SK-N-SH (cell line): Measurements from ENCODE around the gene FABP3. TPM values are rescaled to one million over a fixed set of nuclear protein-coding genes. Genes with fewer than 3 reads are reported as not detected.

Experiments
- CTCF ChIA-PET: fragments of 300-600, 350-600 bp; formaldehyde crosslinking; extraction: SDS; loops from one replicate; lab custom pipeline; 2021; lab: Yijun Ruan, JAX
- POLR2A ChIA-PET: fragments of 350-600 bp; sonication (Branson Sonifier 250); formaldehyde crosslinking; extraction: SDS; loops from one replicate; lab custom pipeline; 2020; ENCODE audit warnings: antibody characterized with exemption, inconsistent platforms; lab: Yijun Ruan, JAX
- DNase-seq: peaks from one replicate; pipeline ENCODE4 v3.0.0; 2012
- H2AFZ ChIP-seq: fragments of 200-600 bp; sonication (generic); 2 replicates; pipeline ENCODE4 v1.8.1; 2016; ENCODE audit warnings: antibody characterized with exemption, mild to moderate bottlenecking, low read depth
- H3F3A ChIP-seq: fragments of 200-600 bp; sonication (generic); replicated peaks from 2 replicates; pipeline ENCODE3; 2016; ENCODE audit warnings: antibody characterized with exemption, mild to moderate bottlenecking; ENCODE audit not compliant: insufficient read depth
- H3K27ac ChIP-seq, 2 experiments: fragments of 200-500 bp in 1 of 2; fragments of 200-600 bp in 1 of 2; sonication (Bioruptor generic) in 1 of 2; sonication (generic), shearing (Covaris generic) in 1 of 2; 2 replicates each; pipeline versions ENCODE4 v1.5.1 to v1.6.1; 2014 to 2016; ENCODE audit warnings: low read depth in 2 of 2, inconsistent platforms in 1 of 2, low read length in 1 of 2, mild to moderate bottlenecking in 1 of 2, mixed read lengths in 1 of 2
- H3K27me3 ChIP-seq: fragments of 200-600 bp; sonication (generic), shearing (Covaris generic); 2 replicates; pipeline ENCODE4 v1.6.1; 2016; ENCODE audit warnings: mixed run types; ENCODE audit not compliant: insufficient read depth
- H3K36me3 ChIP-seq, 2 experiments: fragments of 200-500 bp in 1 of 2; fragments of 200-600 bp in 1 of 2; sonication (Bioruptor generic) in 1 of 2; sonication (generic) in 1 of 2; replicated peaks in 1 of 2; 2 replicates each; pipeline versions ENCODE3 to v1.5.1; 2014 to 2016; ENCODE audit warnings: low read length in 1 of 2, mild to moderate bottlenecking in 1 of 2; ENCODE audit not compliant: insufficient read depth in 2 of 2, control insufficient read depth in 1 of 2
- H3K4me1 ChIP-seq, 2 experiments: fragments of 200-500 bp in 1 of 2; fragments of 200-600 bp in 1 of 2; sonication (Bioruptor generic) in 1 of 2; sonication (generic), shearing (Covaris generic) in 1 of 2; 2 replicates each; pipeline versions ENCODE4 v1.5.1 to v1.6.1; 2014 to 2016; ENCODE audit warnings: low read depth in 1 of 2, low read length in 1 of 2, mixed run types in 1 of 2; ENCODE audit not compliant: insufficient read depth in 2 of 2, control insufficient read depth in 1 of 2
- H3K4me2 ChIP-seq: fragments of 200-600 bp; sonication (generic), shearing (Covaris generic); 2 replicates; pipeline ENCODE4 v1.6.1; 2017; ENCODE audit warnings: mixed run types
- H3K4me3 ChIP-seq, 2 experiments: fragments of 200-500 bp in 1 of 2; fragments of 200-600 bp in 1 of 2; sonication (Bioruptor generic) in 1 of 2; sonication (generic), shearing (Covaris generic) in 1 of 2; 2 replicates each; pipeline versions ENCODE4 v1.5.1 to v1.8.1; 2014 to 2016; ENCODE audit warnings: low read depth in 2 of 2, inconsistent platforms in 1 of 2, low read length in 1 of 2, mild to moderate bottlenecking in 1 of 2, mixed read lengths in 1 of 2, moderate library complexity in 1 of 2
- H3K79me2 ChIP-seq: fragments of 200-600 bp; sonication (generic); 2 replicates; pipeline ENCODE4 v1.8.1; 2017; ENCODE audit warnings: mild to moderate bottlenecking; ENCODE audit not compliant: insufficient read depth
- H3K9ac ChIP-seq: fragments of 200-600 bp; sonication (generic); 2 replicates; pipeline ENCODE4 v1.6.1; 2017; ENCODE audit warnings: mixed run types
- H3K9me2 ChIP-seq: fragments of 200-600 bp; sonication (generic); 2 replicates; pipeline ENCODE4 v1.6.1; 2017; ENCODE audit warnings: mixed run types
- H3K9me3 ChIP-seq: fragments of 200-600 bp; sonication (generic); 2 replicates; pipeline ENCODE4 v1.6.1; 2017; ENCODE audit warnings: mixed run types, mild to moderate bottlenecking, moderate library complexity
- H4K20me1 ChIP-seq: fragments of 200-600 bp; sonication (generic); 2 replicates; pipeline ENCODE4 v1.6.1; 2017; ENCODE audit warnings: mild to moderate bottlenecking, mixed run types; ENCODE audit not compliant: insufficient read depth
- EP300 ChIP-seq, 2 experiments: IDR thresholded peaks; 2 replicates each; pipeline versions ENCODE4 v1.4.0 to v1.6.1; 2012; ENCODE audit warnings: borderline replicate concordance in 1 of 2, low read depth in 1 of 2, low read length in 1 of 2
- FOSL2 ChIP-seq: IDR thresholded peaks from 2 replicates; pipeline ENCODE4 v1.4.0; 2012; ENCODE audit warnings: low read depth, mild to moderate bottlenecking, moderate library complexity, borderline replicate concordance
- FOXJ3 ChIP-seq: sonication (generic); formaldehyde crosslinking; IDR thresholded peaks from 2 replicates; pipeline ENCODE4 v1.5.1; 2020; ENCODE audit warnings: mild to moderate bottlenecking, missing genetic modification reagents
- JUND ChIP-seq: IDR thresholded peaks from 2 replicates; pipeline ENCODE4 v1.4.0; 2012
- MEF2A ChIP-seq: IDR thresholded peaks from 2 replicates; pipeline ENCODE4 v1.4.0; 2012; ENCODE audit warnings: low read depth, borderline replicate concordance
- MXI1 ChIP-seq: IDR thresholded peaks from 2 replicates; pipeline ENCODE4 v1.6.1; 2012; ENCODE audit warnings: mild to moderate bottlenecking, low read depth, low read length, improper control_type of control experiment
- RAD21 ChIP-seq: IDR thresholded peaks from 2 replicates; pipeline ENCODE4 v1.6.1; 2012; ENCODE audit warnings: mild to moderate bottlenecking, low read length
- RFX5 ChIP-seq: IDR thresholded peaks from 2 replicates; pipeline ENCODE4 v1.6.1; 2012; ENCODE audit warnings: mild to moderate bottlenecking, improper control_type of control experiment, low read length
- RXRA ChIP-seq: IDR thresholded peaks from 2 replicates; pipeline ENCODE4 v1.4.0; 2012; ENCODE audit warnings: low read depth, mild to moderate bottlenecking, borderline replicate concordance
- TAF1 ChIP-seq: IDR thresholded peaks from 2 replicates; pipeline ENCODE4 v1.6.1; 2012; ENCODE audit warnings: low read depth, mild to moderate bottlenecking, low read length, moderate library complexity, borderline replicate concordance
- TEAD4 ChIP-seq: IDR thresholded peaks from 2 replicates; pipeline ENCODE4 v1.4.0; 2012; ENCODE audit warnings: mild to moderate bottlenecking, borderline replicate concordance; ENCODE audit not compliant: insufficient read depth
- YY1 ChIP-seq: IDR thresholded peaks from 2 replicates; pipeline ENCODE4 v1.4.0; 2012; ENCODE audit warnings: low read depth, mild to moderate bottlenecking
- WGBS: methylation state at CpG from one replicate; pipeline ENCODE4 v1.1.6; 2017; ENCODE audit warnings: low lambda C conversion rate; 5-methylcytosine and 5-hydroxymethylcytosine counted together
- polyA plus RNA-seq, 3 experiments: library from polyadenylated mRNA; depleted of rRNA; stranded (reverse); fragments of >200 nt; gene quantifications; 2 replicates each; pipeline ENCODE4 v1.2.3, GENCODE V29; 2012
- TF ChIP-seq, protein P1 (sequence below): IDR thresholded peaks from 2 replicates; pipeline ENCODE4; 2012
- TF ChIP-seq, protein P2 (sequence below): fragments of 150-350 bp; IDR thresholded peaks from 2 replicates; pipeline ENCODE4 v1.6.1; 2017; ENCODE audit warnings: antibody characterized with exemption, low read length, low read depth, borderline replicate concordance
- TF ChIP-seq, protein P3 (sequence below): IDR thresholded peaks from 2 replicates; pipeline ENCODE4 v1.6.1; 2012; ENCODE audit warnings: mild to moderate bottlenecking, low read depth, low read length, moderate library complexity
- TF ChIP-seq, protein P4 (sequence below): fragments of 150-350 bp; IDR thresholded peaks from 2 replicates; pipeline ENCODE4 v1.6.1; 2016; ENCODE audit warnings: mild to moderate bottlenecking, low read depth, low read length
- TF ChIP-seq, protein P5 (sequence below): IDR thresholded peaks from 2 replicates; pipeline ENCODE4 v1.4.0; 2012; ENCODE audit warnings: low read depth, borderline replicate concordance

FABP3 gene
- polyA plus RNA-seq, 1 of the 3 experiments (the other 2 are of a cell fraction): 0.08 TPM

DNA sequence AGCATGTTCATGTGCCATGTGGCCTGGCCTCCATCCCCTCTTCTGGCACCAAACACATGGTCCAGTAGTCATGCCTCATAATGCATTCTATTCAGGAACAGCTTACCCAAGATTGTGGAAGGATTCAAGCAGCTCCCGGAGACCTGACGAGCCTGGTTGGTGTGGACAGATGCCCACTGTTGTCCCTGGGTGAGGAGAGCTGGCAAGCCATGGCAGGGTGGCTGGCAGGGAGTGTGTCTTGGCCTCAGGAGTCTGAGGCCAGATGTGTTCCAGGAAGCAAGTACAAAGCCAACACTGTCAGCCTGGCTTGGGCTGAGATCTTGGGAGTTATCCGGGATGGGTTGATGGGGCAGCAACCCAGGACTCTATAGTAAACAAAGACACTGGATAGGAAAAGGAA lies 7.3 kb upstream of the FABP3 start (continued):
- TF ChIP-seq RXRA: no peak

DNA sequence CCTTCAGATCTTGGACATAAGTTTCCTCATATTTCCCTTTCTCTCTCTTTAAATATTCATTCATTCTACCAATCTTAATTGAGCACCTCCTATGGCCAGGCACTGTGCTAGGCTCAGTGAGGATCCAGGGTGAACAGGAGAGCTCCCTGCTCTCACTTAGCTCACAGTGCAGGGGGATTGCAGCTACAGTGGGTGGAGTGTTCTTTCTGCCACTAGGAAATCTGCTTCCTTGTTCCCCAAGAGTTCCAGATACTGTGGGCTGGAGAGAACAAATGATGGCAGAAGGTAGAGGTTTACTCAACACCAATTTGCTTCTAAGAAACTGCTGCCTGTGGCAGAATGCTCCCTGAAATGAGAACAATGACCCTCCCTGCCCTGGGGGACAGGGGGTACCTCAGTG lies 5.1 kb upstream of the FABP3 start:
- DNase-seq: no peak
- Histone ChIP-seq H2AFZ (no peak overlapping the region), H3K9me3 (no peaks in the 10 kb centered on the region), H3K27ac (no peak overlapping the region), H3K4me2 (no peak overlapping the region), H4K20me1 (no peaks in the 10 kb centered on the region), H3K9ac (no peak overlapping the region), H3K4me3 (no peak overlapping the region), H3K36me3 (no peaks in the 10 kb centered on the region), H3K4me1 (peaks cover 0 to 37% of the 10 kb centered on the region in 2 experiments; a peak in 1 of 4 replicates), H3K27me3 (no peaks in the 10 kb centered on the region), H3F3A (no peaks in the 10 kb centered on the region), H3K9me2 (no peaks in the 10 kb centered on the region), H3K79me2 (no peaks in the 10 kb centered on the region)
- CTCF ChIA-PET: interaction anchor here (12.3 kb wide), 1 partner anchor 195 kb away, joined by 88 read pairs; no protein-coding TSS in a partner anchor
- POLR2A ChIA-PET: no interaction called here
- TF ChIP-seq FOSL2 (no peak), MXI1 (no peak), MEF2A (no peak)
- TF ChIP-seq, protein P1, sequence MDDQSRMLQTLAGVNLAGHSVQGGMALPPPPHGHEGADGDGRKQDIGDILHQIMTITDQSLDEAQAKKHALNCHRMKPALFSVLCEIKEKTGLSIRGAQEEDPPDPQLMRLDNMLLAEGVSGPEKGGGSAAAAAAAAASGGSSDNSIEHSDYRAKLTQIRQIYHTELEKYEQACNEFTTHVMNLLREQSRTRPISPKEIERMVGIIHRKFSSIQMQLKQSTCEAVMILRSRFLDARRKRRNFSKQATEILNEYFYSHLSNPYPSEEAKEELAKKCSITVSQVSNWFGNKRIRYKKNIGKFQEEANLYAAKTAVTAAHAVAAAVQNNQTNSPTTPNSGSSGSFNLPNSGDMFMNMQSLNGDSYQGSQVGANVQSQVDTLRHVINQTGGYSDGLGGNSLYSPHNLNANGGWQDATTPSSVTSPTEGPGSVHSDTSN: no peak
- TF ChIP-seq, protein P2, sequence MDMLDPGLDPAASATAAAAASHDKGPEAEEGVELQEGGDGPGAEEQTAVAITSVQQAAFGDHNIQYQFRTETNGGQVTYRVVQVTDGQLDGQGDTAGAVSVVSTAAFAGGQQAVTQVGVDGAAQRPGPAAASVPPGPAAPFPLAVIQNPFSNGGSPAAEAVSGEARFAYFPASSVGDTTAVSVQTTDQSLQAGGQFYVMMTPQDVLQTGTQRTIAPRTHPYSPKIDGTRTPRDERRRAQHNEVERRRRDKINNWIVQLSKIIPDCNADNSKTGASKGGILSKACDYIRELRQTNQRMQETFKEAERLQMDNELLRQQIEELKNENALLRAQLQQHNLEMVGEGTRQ: no peak
- TF ChIP-seq, protein P3, sequence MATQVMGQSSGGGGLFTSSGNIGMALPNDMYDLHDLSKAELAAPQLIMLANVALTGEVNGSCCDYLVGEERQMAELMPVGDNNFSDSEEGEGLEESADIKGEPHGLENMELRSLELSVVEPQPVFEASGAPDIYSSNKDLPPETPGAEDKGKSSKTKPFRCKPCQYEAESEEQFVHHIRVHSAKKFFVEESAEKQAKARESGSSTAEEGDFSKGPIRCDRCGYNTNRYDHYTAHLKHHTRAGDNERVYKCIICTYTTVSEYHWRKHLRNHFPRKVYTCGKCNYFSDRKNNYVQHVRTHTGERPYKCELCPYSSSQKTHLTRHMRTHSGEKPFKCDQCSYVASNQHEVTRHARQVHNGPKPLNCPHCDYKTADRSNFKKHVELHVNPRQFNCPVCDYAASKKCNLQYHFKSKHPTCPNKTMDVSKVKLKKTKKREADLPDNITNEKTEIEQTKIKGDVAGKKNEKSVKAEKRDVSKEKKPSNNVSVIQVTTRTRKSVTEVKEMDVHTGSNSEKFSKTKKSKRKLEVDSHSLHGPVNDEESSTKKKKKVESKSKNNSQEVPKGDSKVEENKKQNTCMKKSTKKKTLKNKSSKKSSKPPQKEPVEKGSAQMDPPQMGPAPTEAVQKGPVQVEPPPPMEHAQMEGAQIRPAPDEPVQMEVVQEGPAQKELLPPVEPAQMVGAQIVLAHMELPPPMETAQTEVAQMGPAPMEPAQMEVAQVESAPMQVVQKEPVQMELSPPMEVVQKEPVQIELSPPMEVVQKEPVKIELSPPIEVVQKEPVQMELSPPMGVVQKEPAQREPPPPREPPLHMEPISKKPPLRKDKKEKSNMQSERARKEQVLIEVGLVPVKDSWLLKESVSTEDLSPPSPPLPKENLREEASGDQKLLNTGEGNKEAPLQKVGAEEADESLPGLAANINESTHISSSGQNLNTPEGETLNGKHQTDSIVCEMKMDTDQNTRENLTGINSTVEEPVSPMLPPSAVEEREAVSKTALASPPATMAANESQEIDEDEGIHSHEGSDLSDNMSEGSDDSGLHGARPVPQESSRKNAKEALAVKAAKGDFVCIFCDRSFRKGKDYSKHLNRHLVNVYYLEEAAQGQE: no peak

DNA sequence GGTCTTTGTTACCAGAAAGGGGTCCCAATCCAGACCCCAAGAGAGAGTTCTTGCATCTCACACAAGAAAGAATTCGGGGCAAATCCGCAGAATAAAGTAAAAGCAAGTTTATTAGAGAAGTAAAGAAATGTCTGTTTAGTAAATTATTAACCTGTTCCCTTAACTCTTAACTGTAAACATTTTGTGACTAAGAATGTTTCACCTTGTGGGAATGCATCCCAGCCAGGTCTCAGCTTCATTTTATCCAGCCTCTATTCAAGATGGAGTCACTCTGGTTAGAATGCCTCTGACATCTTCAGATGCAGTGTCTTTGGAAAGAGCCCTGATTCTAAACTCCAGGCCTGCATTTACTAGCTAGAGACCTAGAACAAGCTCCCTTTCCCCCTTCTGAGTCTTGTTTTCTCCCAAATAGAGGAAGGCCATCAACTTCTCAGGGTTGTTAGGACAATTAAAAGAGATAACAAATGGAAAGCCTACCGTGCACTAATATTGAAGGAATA lies 4.5 kb upstream of the FABP3 start:
- H3K4me3 ChIP-seq: no peak overlapping the region
- POLR2A ChIA-PET: interaction anchor here (0.6 kb wide), 1 partner anchor 18 kb away, joined by 4 read pairs; no protein-coding TSS in a partner anchor
- TF ChIP-seq, protein P4, sequence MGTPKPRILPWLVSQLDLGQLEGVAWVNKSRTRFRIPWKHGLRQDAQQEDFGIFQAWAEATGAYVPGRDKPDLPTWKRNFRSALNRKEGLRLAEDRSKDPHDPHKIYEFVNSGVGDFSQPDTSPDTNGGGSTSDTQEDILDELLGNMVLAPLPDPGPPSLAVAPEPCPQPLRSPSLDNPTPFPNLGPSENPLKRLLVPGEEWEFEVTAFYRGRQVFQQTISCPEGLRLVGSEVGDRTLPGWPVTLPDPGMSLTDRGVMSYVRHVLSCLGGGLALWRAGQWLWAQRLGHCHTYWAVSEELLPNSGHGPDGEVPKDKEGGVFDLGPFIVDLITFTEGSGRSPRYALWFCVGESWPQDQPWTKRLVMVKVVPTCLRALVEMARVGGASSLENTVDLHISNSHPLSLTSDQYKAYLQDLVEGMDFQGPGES: no peak
- no peak for TF ChIP-seq RAD21
- no peak for TF ChIP-seq TEAD4
- TF ChIP-seq, protein P5, sequence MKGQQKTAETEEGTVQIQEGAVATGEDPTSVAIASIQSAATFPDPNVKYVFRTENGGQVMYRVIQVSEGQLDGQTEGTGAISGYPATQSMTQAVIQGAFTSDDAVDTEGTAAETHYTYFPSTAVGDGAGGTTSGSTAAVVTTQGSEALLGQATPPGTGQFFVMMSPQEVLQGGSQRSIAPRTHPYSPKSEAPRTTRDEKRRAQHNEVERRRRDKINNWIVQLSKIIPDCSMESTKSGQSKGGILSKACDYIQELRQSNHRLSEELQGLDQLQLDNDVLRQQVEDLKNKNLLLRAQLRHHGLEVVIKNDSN: no peak
- TF ChIP-seq YY1: no peak
- no peak for TF ChIP-seq JUND
- TF ChIP-seq RFX5: no peak
- TF ChIP-seq EP300 (IDR thresholded peaks at IDR 0.05; ENCODE audit: borderline replicate concordance in 1 of 2, low read depth in 1 of 2, low read length in 1 of 2): no peak
- no peak for TF ChIP-seq FOXJ3
- no peak for TF ChIP-seq TAF1
- TF ChIP-seq RXRA: no peak
- no peak for TF ChIP-seq MXI1
- TF ChIP-seq MEF2A: no peak
- TF ChIP-seq, all 33 proteins: peak for 0
- 97% methylated on average over 3 of the region's 3 CpGs for WGBS
- peaks cover 0 to 37% of the 10 kb centered on the region in 2 experiments; a peak in 1 of 4 replicates for H3K4me1 ChIP-seq
- no peaks in the 10 kb centered on the region for H3K9me3 ChIP-seq
- no peaks in the 10 kb centered on the region for H3K36me3 ChIP-seq
- no peaks in the 10 kb centered on the region for H3F3A ChIP-seq
- no peaks in the 10 kb centered on the region for H3K9me2 ChIP-seq
- no peak for DNase-seq
- no peak overlapping the region for H3K4me2 ChIP-seq
- peak overlapping the region; percentile 42; the same call in 1 of the 2 replicates for H2AFZ ChIP-seq
- no peaks in the 10 kb centered on the region for H4K20me1 ChIP-seq
- no peaks in the 10 kb centered on the region for H3K27me3 ChIP-seq
- CTCF ChIA-PET: interaction anchor here (3.2 to 12.3 kb wide), 2 partner anchors 17 to 194 kb away, joined by 16 to 88 read pairs; no protein-coding TSS in a partner anchor
- H3K27ac ChIP-seq: peak overlapping the region; percentile 33 to 81; a peak in 3 of 4 replicates
- no peaks in the 10 kb centered on the region for H3K79me2 ChIP-seq
- H3K9ac ChIP-seq: no peak overlapping the region
